NCI-H2171 treated with DMSO at 0.1 percent for 48 hours (cell line): ENCODE data around the gene MRPL43.

Experiments used
- DNase-seq: peaks from one replicate; lab custom pipeline; 2025; lab: John Stamatoyannopoulos, UW

Gene MRPL43

DNA sequence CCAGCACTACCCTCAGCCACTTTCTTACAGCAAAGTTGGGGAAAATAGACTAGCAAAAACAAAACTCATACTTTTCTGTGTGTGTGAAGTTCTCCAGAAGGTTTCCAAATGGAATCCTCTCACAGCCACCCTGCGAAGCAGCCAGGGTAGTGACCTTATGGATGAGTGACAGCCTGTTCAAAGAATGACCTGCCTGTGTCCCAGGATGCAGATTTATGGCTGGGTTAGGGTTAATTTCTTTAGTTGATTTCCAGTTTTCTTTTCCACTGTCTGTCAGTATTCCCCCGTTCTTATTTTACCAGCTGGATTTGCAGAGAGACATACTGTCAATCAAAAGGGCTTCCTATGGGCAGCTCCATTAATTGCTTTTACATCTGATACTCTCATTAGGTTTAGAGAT, 20.4 kb downstream of the MRPL43 start:
- no peak for DNase-seq

GRCh38 chr10:100965820-100966219, 21.5 kb downstream of the MRPL43 start:
- DNase-seq, result no peak

GRCh38 chr10:100963826-100964225, 23.5 kb downstream of the MRPL43 start:
- no peak for DNase-seq

DNA sequence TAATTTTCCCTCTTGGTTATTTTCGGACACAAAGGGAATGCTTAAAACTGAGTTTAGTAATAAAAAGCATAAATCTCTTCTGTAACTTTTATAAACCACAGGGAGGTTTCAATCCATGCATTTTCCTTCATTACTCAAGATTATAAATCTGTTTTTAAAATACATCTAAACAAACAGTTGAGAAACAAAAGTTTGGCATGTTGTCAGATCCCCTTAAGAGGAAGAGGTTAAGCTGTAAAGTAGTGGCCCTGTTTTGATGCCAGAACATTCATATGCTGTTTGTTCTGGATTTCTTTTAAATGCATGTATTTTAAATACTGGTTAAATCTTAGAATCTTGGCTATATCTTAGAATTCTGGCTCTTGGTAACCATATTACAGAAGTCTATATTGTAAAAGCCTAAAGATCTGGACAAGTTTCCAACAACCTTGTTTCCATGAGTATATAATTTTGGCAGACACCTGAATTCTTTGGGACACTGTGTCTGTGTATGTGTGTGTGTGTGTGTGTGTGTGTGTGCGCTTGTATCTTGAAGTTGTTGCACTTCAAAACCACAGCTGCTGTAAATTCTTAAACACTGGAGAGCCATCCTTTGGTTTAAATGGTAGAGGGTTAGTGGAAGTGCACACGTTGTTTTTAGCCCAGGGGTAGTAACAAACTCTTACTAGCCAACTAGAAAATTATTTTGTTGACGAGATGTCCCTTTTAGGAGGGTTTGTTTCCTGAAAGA, 24.8 kb downstream of the MRPL43 start:
- DNase-seq, result no peak

- DNase-seq, result no peak
Observed at GRCh38 chr10:100960251-100960650, 27.0 kb downstream of the MRPL43 start.

DNA sequence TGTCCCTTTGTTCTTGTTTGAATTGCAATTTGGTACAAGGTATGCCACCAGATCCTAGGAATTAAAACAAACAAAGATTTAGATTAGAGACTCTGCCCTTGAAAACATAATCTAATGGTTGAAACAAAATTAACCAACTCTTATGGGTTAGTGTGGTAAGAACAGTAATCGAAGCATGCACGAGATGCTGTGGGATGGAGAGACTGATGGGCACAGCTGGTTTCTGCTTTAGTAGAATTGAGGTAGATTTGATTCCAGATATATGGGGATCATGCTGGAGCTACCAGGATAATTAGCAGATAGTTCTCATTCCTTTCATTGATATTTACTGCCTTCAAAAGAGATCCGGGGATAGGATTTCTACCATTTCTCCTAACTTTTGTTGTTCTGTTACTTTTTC, 38.4 kb downstream of the MRPL43 start:
- no peak for DNase-seq

GRCh38 chr10:100945754-100946153, 41.5 kb downstream of the MRPL43 start:
- no peak for DNase-seq

DNA sequence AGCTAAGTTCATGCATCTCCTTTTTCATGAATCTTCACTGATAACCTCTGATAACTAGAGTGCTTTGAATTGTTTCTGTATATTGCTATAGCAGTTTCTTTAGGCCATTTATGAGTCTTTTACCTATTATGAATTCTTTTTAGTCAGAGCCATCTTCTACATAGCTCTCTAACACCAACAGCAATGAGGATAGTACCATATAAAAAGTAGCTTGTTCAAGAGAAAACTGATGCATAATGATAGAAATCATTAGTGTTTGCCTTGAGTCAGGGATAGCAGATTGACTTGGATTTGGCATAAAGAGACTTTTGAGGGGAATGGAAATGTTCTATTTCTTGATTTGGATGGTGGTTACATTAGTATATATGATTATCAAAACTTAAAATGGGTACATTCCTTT, 43.8 kb downstream of the MRPL43 start:
- no peak for DNase-seq

GRCh38 chr10:100942229-100942628, 45.1 kb downstream of the MRPL43 start:
- DNase-seq, result no peak

- no peak for DNase-seq
Observed at GRCh38 chr10:100939763-100940344, 47.4 kb downstream of the MRPL43 start.
